HG02623 (cell line): ENCODE data around the gene IGSF23.
"Not testable (repeated sequence)": the region's sequence is repeated elsewhere in the genome, so short reads cannot be mapped to it uniquely, and the experiment has no call there.

Experiments used
- ATAC-seq: cut with Tn5 transposase; IDR thresholded peaks from one replicate; pipeline ENCODE4 v1.9.1; 2021; ENCODE audit warnings: moderate library complexity; ENCODE audit not compliant: unreplicated experiment

Gene IGSF23

DNA sequence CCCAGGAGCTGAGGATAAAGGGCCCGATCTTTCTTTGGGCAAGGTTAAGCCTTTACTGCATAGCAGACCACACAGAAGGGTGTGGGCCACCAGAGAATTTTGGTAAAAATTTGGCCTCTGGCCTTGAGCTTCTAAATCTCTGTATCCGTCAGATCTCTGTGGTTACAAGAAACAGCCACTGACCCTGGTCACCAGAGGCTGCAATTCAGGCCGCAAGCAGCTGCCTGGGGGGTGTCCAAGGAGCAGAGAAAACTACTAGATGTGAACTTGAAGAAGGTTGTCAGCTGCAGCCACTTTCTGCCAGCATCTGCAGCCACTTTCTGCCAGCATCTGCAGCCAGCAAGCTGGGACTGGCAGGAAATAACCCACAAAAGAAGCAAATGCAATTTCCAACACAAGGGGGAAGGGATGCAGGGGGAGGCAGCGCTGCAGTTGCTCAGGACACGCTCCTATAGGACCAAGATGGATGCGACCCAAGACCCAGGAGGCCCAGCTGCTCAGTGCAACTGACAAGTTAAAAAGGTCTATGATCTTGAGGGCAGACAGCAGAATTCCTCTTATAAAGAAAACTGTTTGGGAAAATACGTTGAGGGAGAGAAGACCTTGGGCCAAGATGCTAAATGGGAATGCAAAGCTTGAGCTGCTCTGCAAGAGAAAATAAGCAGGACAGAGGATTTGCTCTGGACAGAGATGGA is 49.5 kb downstream of the IGSF23 start:
- ATAC-seq, result no peak

- no peak for ATAC-seq
Observed at GRCh38 chr19:44663996-44664395, 50.6 kb downstream of the IGSF23 start.

- ATAC-seq, result no peak
Observed at GRCh38 chr19:44664976-44665375, 51.6 kb downstream of the IGSF23 start.

- no peak for ATAC-seq
Observed at GRCh38 chr19:44666852-44667556, 53.6 kb downstream of the IGSF23 start.

DNA sequence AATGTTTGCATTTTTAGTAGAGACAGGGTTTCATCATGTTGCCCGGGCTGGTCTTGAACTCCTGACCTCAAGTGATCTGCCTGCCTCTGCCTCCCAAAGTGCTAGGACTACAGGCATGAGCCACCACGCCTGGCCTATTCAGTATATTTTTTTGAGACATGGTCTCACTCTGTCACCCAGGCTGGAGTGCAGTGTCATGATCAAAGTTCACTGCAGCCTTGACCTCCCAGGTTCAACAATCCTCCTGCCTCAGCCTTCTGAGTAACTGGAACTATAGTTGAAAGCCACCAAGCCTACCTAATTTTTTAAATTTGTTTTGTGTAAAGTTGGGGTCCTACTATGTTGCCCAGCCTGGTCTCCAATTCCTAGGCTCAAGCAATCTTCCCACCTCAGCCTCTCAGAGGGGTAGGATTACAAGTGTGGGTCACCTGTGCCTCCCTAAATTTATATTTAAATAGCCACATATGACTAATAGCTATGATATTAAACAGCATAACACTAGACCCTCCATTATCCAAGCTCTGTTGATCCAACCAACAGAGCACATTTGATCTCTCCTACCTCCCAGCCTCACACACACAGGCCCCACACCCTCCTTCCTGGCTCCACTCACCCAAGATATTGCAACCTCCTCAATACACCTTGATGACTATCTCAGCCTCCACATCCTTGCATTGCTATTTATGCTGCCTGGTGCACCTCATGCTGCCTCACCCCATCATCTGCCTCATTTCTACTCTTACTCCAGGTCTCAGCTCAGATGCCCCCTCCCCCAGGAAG is 55.8 kb downstream of the IGSF23 start:
- no peak for ATAC-seq

DNA sequence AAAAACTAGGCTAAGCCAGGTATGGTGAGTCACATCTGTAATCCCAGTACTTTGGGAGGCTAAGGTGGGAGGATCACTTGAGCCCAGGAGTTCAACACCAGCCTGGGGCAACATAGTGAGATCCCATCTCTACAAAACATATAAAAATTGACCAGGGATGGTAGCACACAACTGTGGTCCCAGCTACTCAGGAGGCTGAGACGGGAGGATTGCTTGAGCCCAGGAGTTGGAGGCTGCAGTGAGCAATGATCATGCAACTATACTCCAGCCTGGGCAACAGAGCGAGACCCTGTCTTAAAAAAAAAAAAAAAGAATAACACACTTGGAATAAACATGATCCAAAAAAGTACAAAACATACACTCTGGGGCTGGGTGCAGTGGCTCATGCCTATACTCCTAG is 56.7 kb downstream of the IGSF23 start:
- ATAC-seq, result not testable (repeated sequence)

DNA sequence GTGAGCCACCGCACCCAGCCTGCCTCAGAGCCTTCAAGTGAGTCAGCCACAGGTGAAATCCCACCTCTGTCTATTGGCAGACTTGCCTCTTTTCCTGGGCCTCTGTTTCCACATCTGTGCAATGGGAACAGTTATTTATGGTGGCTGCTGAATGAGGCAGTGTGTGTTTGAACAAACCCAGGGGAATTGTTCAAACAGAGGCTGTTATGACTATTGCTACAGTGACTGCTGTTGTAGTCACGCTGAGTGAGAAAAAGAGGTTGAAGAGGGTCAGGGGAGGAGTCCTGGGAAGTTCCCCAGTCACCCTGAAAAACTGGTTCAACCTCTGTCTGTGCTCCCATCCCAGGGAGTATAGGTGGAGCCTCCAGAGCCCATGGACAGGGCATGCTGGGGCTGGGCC is 58.0 kb downstream of the IGSF23 start, which contains the start of gene CEACAM19:
Gene CEACAM19 (plus strand): TSS at position 83 of the 400 bp plus-strand sequence. CDS start 450 bp downstream, outside the sequence.
- ATAC-seq, result no peak

DNA sequence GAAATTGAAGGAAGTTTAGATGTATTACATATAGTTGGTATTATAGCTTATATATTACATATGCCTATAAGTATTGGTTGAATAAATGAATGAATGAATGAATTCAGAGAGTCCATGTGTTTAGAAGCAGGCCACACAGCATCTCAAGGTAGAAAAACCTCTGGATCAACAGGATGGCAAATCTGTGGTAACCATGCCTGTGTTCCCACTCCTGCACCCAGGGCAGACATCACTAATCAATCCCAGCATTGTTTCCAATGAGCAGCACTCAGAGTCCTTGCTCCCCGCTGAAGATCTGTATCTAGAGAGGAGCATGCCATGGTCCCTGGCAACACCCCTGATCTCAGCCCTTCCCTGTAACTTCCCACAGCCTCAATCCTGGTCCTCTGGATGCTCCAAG is 58.9 kb downstream of the IGSF23 start:
- ATAC-seq, result no peak

- ATAC-seq, result no peak
Observed at GRCh38 chr19:44673510-44673909, 60.1 kb downstream of the IGSF23 start.

DNA sequence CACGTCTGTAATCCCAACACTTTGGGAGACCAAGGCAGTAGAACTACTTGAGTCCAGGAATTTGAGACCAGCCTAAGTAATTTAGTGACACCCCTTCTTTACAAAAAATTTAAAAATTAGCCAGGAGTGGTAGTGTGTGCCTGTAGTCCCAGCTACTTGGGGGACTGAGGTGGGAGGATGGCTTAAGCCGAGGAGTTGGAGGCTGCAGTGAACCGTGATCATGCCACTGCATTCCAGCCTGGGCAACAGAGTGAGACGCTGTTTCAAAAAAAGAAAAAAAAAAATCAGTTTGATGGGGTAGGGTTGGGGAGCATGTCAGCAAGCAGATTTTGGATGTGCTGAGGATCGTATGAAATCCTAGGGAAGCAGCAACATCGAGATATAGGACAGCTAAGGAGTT is 62.2 kb downstream of the IGSF23 start:
- no peak for ATAC-seq

DNA sequence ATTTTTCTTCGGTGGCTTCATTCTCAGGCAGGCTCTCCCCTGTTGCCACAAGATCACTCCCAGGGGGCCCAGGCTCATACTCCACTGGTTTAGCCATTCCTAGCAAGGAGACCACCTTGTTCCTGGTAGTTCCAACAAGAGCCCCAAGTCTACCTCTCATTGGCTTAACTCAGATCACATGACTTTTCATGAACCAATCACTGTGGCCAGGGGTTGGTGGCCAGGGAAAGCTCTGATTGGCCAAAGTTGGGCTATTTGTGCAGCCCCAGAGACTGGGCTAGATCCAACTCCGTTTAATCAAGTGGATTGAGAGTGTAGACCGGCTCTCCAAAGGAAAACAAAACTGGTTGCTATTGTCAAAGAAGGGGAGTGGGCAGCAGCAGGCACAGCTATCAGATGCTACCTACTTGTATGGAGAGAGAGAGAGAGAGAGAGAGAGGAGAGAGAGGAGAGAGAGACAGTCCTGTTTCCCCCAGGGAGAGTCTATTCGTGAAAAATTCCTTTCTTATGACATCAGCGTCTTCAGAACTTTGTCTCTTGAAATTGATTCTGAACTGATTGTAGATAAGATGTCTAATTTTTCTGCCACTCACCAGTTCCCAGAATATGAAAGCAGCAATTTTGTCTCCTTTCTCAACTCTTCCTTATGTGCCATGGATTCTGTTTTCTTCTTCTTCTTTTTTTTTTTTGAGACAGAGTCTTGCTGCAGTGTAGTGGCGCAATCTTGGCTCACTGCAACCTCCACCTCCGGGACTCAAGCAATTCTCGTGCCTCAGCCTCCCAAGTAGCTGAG is 63.9 kb downstream of the IGSF23 start:
- ATAC-seq, result no peak

GRCh38 chr19:44680536-44680935 is 67.2 kb downstream of the IGSF23 start:
- no peak for ATAC-seq

DNA sequence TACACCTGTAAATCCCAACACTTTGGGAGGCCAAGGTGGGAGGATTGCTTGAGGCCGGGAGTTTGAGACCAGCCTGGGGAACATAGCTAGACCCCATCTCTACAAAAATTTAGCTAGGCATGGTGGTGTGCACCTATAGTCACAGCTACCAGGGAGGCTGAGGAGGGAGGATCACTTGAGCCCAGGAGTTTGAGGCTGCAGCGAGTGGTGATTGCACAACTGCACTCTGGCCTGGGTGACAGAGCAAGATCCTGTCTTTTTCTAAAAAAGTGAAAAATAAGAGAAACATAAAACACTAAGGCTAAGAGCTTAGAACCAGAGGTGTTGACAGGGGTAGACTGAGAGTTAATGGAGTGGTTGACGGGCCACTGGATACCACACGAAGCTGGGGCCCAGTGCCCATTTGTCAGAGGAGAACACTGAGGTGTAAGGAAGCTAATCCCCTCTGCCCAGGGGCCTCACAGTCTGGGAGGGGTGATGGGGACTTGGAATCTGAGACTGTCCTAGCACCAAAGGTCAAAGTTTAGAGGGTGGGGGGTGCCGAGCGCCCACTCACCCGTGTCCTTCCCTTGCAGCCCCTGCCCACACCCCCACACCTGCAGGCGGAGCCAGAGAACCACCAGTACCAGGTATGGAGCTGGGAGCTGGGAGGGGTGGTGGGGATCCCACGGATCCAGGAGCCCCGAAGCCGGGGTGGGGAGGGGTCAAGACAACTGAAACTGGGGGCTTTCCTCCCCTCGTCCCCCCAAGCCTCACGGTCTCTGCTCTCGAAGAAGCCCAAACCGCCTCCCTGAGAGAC is 68.8 kb downstream of the IGSF23 start:
- ATAC-seq, result no peak

DNA sequence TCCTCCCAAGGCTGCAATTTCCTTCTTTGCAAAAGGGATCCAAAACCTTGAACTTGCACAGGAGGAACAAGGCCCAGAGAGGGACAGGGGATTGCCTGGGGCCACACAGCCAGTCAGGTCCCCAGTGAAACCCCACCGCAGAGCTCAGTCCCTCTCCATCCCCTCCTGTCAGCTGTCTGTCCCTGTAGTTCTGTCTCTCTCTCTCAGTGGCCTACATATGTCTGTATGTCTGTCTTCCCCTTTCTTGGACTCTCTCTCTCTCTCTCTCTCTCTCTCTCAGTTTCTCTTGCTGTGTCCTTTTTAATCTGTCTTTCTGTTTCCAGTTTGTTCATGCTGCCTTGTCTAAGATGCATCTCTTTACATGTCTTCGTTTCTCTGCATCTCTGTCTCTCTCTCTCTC is 69.4 kb downstream of the IGSF23 start:
- ATAC-seq, result no peak

GRCh38 chr19:44683434-44684210 is 70.3 kb downstream of the IGSF23 start:
- ATAC-seq, result no peak

- not testable (repeated sequence) for ATAC-seq
Observed at GRCh38 chr19:44684396-44684795, 71.0 kb downstream of the IGSF23 start.

GRCh38 chr19:44684892-44685863 is 71.8 kb downstream of the IGSF23 start:
- ATAC-seq, result no peak

DNA sequence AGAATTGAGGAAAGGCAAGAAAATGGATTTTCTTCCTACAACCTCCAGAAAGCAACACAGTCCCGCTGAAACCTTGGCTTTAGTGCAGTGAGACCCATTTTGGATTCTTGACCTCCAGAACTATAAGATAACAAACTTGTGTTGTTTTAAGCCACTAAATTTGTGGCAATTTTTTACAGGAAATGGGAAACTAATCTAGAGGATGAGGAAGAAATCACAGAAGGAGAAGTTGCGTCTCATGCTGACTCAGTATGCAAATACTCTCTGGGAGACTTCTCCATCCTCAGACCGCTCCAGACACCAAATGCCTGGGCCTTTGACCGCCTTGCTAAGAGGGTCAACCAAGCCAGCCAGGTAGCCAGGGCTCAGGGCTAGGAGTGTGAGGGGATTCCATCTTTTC is 72.5 kb downstream of the IGSF23 start:
- ATAC-seq, result no peak
